Natural killer cell treated with Interleukin-12 subunit alpha and Interleukin-12 subunit beta and Interleukin-15 and Interleukin-18, amount 100 ng/mL, for 72 hours (primary cell): ENCODE measurements around the gene PIEZO2. TPM values are rescaled to one million over a fixed set of nuclear protein-coding genes. Genes with fewer than 3 reads are reported as not detected.
"Not testable (repeated sequence)": the region's sequence is repeated elsewhere in the genome, so short reads cannot be mapped to it uniquely, and the experiment has no call there.

Source experiments
- ATAC-seq, 2 donors: fragments of 150-1000 bp; cut with Tn5 transposase in 1 of 2; sonication (Bioruptor Pico), chemical (Tn5 transposase) in 1 of 2; 2 replicates each; pipeline ENCODE4 v1.10.0; 2021
- DNase-seq: peaks from one replicate; pipeline ENCODE4 v3.0.0; 2022; ENCODE audit warnings: low spot score
- H3K27ac Mint-ChIP-seq, 2 donors: 1 replicate in 1 of 2; 2 replicates in 1 of 2; pipeline ENCODE4 v1.8.0; 2022; ENCODE audit warnings: mixed read lengths in 2 of 2, mild to moderate bottlenecking in 1 of 2, moderate library complexity in 1 of 2
- H3K27me3 Mint-ChIP-seq, 2 donors: 1 replicate in 1 of 2; 2 replicates in 1 of 2; pipeline ENCODE4 v1.8.0; 2022; ENCODE audit warnings: mixed read lengths in 2 of 2
- H3K36me3 Mint-ChIP-seq: one replicate; pipeline ENCODE4 v1.8.0; 2022; ENCODE audit warnings: mixed read lengths
- H3K4me1 Mint-ChIP-seq, 2 donors: 1 replicate in 1 of 2; 2 replicates in 1 of 2; pipeline ENCODE4 v1.8.0; 2022; ENCODE audit warnings: low read depth in 2 of 2, mixed read lengths in 2 of 2, mild to moderate bottlenecking in 1 of 2
- H3K4me3 Mint-ChIP-seq: one replicate; pipeline ENCODE4 v1.8.0; 2022; ENCODE audit warnings: mixed read lengths
- H3K9me3 Mint-ChIP-seq: 2 replicates; pipeline ENCODE4 v1.8.0; 2022; ENCODE audit warnings: mixed read lengths
- total RNA-seq, 2 donors: library from RNA; stranded (reverse); gene quantifications; one replicate each; pipeline ENCODE4 v1.2.3, GENCODE V29; 2022

Gene PIEZO2
- total RNA-seq, 2 donors from 2014 or later: not detected

GRCh38 chr18:10914610-10915009 lies 234.8 kb downstream of the PIEZO2 start:
- H3K4me1 Mint-ChIP-seq, H3K9me3 Mint-ChIP-seq, DNase-seq, ATAC-seq, H3K36me3 Mint-ChIP-seq, H3K27me3 Mint-ChIP-seq, H3K27ac Mint-ChIP-seq, H3K4me3 Mint-ChIP-seq: not testable (repeated sequence)

GRCh38 chr18:10913919-10914318 lies 235.4 kb downstream of the PIEZO2 start:
- H3K9me3 Mint-ChIP-seq: no peaks in the 10 kb centered on the region
- no peaks in the 10 kb centered on the region for H3K36me3 Mint-ChIP-seq
- H3K4me3 Mint-ChIP-seq: no peak overlapping the region

GRCh38 chr18:10912790-10913545 lies 236.4 kb downstream of the PIEZO2 start:
- no peaks in the 10 kb centered on the region for H3K36me3 Mint-ChIP-seq
- DNase-seq (no peak), ATAC-seq (no peak)
- H3K27me3 Mint-ChIP-seq: no peaks in the 10 kb centered on the region
- H3K9me3 Mint-ChIP-seq: no peaks in the 10 kb centered on the region
- no peak overlapping the region for H3K27ac Mint-ChIP-seq
- H3K4me3 Mint-ChIP-seq: no peak overlapping the region
- H3K4me1 Mint-ChIP-seq: no peaks in the 10 kb centered on the region

More at GRCh38 chr18:10913919-10914318, 235.4 kb downstream of the PIEZO2 start:
- Mint-ChIP-seq H3K4me1 (no peaks in the 10 kb centered on the region), H3K27ac (no peak overlapping the region), H3K27me3 (no peaks in the 10 kb centered on the region)
- DNase-seq (no peak), ATAC-seq (no peak)

DNA sequence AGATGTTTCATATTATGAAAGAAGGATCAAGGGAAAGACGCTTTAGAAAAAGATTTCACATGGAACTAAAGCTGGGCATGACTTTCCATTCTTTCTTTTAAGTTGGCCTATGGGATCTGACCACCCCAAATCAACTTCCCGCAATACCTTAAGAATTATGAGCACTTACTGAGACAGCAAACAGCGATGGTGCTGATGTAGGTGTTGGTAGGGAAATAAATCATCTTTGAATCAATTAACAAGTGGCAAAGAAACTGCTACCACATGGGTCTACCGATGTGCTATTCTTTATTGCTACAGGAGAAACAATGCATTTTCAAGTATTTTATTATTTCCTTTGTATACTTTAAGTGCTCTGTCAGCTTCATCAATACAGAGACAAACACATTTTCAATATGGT lies 239.6 kb downstream of the PIEZO2 start:
- no peak for DNase-seq
- H3K9me3 Mint-ChIP-seq: no peaks in the 10 kb centered on the region
- no peak overlapping the region for H3K4me3 Mint-ChIP-seq
- no peak overlapping the region for H3K27ac Mint-ChIP-seq
- no peaks in the 10 kb centered on the region for H3K27me3 Mint-ChIP-seq
- no peaks in the 10 kb centered on the region for H3K36me3 Mint-ChIP-seq
- no peaks in the 10 kb centered on the region for H3K4me1 Mint-ChIP-seq
- no peak for ATAC-seq

DNA sequence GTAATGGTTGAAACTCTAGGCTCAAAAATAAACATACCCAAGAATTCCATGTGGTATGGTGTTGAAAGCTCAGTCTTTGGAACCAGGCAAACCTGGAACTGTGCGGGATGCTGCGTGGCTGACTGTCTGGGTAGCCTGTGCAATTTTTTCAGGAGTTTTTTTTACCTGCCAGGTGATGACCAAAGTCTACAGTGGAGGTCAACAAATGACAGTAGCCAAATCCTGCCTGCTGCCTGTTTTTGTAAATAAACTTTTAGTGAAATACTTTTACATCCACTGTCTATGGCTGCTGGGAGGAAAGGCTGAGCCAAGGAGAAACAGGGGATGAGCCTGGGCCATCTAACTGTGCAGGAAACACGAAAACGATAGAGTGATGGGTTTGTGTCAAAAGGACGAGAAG lies 240.6 kb downstream of the PIEZO2 start:
- Mint-ChIP-seq H3K27me3 (no peaks in the 10 kb centered on the region), H3K4me3 (no peak overlapping the region), H3K9me3 (no peaks in the 10 kb centered on the region), H3K27ac (no peak overlapping the region), H3K4me1 (no peaks in the 10 kb centered on the region), H3K36me3 (no peaks in the 10 kb centered on the region)
- DNase-seq: no peak
- ATAC-seq: no peak

DNA sequence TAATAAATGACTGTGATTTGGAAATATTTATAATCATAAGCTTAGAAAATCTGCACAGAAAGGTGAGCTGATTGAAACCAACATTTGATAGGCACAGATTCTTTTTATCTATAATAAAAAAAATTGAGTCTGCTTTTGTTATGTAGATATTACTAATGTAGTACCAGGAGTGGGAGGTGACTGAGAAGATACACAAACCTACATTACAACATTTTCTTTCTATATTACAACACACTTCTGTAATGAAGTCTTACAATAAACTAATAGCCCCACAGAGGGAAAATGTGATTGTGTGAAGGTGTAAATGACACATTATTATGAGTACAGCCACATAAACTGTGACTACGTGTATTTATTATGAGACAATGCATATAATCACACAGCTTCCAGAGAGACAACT lies 241.6 kb downstream of the PIEZO2 start:
- no peak for ATAC-seq
- Mint-ChIP-seq H3K9me3 (no peaks in the 10 kb centered on the region), H3K4me1 (no peaks in the 10 kb centered on the region), H3K4me3 (no peak overlapping the region), H3K27me3 (no peaks in the 10 kb centered on the region), H3K27ac (no peak overlapping the region), H3K36me3 (no peaks in the 10 kb centered on the region)
- DNase-seq: no peak

GRCh38 chr18:10901329-10901728 lies 248.0 kb downstream of the PIEZO2 start:
- no peaks in the 10 kb centered on the region for H3K9me3 Mint-ChIP-seq
- H3K27me3 Mint-ChIP-seq: peaks cover 0 to 2% of the 10 kb centered on the region in 2 donors
- DNase-seq (no peak), ATAC-seq (no peak)
- no peaks in the 10 kb centered on the region for H3K36me3 Mint-ChIP-seq
- H3K4me1 Mint-ChIP-seq: no peaks in the 10 kb centered on the region
- no peak overlapping the region for H3K4me3 Mint-ChIP-seq
- no peak overlapping the region for H3K27ac Mint-ChIP-seq

DNA sequence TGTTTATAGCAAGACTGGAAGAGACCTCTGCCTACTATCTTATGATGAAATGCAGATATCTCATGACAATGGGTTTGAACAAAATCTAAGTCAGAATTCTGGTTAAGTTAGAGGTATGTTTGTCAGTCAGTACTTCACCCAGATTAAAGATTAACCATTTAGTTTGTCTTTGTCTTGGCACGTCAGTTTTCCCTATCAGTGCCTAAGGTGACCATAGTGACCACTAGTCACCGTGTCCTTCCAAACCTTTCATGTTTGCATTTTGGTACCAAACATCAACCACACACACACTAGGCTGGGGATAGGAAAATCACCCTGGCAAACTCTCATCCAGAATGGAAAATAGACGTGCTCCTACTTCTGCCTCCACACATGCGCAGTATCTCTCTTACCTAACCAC lies 248.9 kb downstream of the PIEZO2 start:
- no peak for DNase-seq
- Mint-ChIP-seq H3K27ac (no peak overlapping the region), H3K4me1 (no peaks in the 10 kb centered on the region), H3K9me3 (no peaks in the 10 kb centered on the region), H3K4me3 (no peak overlapping the region), H3K36me3 (no peaks in the 10 kb centered on the region), H3K27me3 (peaks cover 0 to 2% of the 10 kb centered on the region in 2 donors)
- no peak for ATAC-seq

DNA sequence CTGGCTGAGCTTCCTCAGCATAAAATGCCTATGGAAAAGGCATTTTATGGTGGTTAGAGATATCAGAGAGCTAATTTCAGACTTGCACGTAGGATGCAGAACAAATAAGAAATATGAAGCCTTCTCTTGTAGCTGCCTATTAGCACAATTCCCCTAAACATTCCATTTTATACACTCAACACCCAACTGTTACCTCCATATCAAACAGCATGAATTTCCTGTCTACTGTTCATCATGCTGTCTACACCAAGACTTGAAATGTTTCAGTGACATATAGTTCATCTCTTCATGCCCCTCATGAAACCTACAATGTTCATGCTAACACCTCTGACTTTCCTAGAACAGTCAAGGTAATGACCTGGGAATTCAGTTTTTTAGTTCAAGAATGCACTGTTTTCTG lies 249.9 kb downstream of the PIEZO2 start:
- Mint-ChIP-seq H3K4me3 (no peak overlapping the region), H3K4me1 (no peaks in the 10 kb centered on the region), H3K9me3 (no peaks in the 10 kb centered on the region), H3K27me3 (peaks cover 0 to 2% of the 10 kb centered on the region in 2 donors), H3K27ac (no peak overlapping the region), H3K36me3 (no peaks in the 10 kb centered on the region)
- DNase-seq: no peak
- no peak for ATAC-seq

DNA sequence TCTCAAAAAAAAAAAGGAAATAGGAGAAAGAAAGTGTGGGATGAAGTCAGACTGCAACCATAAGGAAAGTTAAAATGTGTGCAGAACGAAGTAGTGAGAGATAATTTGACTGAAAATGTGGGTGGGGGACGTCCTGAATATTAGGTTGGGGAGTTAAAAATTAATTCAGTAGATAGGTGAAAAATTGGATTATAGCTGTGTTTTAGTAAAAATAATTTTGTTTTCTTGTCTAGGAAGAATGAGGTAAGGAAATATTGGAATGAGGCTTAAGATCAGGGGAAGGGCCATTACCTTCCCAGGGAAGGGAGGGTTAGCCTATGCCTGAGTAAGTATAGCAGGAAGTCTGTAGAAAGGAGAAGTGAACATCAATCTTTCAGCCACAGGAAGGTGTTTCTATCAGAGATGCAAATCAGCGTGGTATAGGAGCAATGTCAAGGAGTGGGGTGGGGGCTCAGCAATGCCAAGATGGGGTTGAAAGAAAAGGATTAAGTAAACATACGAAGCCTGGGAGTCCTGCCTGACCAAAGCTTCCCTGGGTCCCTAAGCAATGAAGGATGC lies 250.9 kb downstream of the PIEZO2 start:
- peaks cover 0 to 2% of the 10 kb centered on the region in 2 donors for H3K27me3 Mint-ChIP-seq
- H3K9me3 Mint-ChIP-seq: no peaks in the 10 kb centered on the region
- DNase-seq: no peak
- no peak for ATAC-seq
- no peak overlapping the region for H3K27ac Mint-ChIP-seq
- no peak overlapping the region for H3K4me3 Mint-ChIP-seq
- H3K36me3 Mint-ChIP-seq: no peaks in the 10 kb centered on the region
- no peaks in the 10 kb centered on the region for H3K4me1 Mint-ChIP-seq

GRCh38 chr18:10896851-10897250 lies 252.5 kb downstream of the PIEZO2 start:
- Mint-ChIP-seq H3K4me3 (no peak overlapping the region), H3K4me1 (no peaks in the 10 kb centered on the region), H3K27me3 (peaks cover 0 to 2% of the 10 kb centered on the region in 2 donors), H3K9me3 (no peaks in the 10 kb centered on the region), H3K36me3 (no peaks in the 10 kb centered on the region), H3K27ac (no peak overlapping the region)
- no peak for ATAC-seq
- no peak for DNase-seq

DNA sequence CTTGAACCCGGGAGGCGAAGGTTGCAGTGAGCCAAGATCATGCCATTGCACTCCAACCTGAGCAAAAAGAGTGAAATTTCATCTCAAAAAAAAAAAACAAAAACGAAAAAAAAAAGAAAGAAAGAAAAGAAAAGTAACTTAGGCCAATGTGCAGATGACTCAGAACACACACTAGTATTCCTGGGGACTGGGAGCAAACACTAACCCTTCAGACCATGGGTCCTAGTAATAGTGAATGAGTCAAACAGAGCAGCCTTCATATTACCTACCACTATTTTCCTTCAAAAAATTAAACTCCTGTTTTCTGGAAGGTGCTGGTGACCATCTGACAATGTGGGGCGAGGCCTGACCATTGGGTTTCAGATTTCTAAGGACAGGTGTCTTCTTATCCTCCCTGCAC lies 253.4 kb downstream of the PIEZO2 start:
- ATAC-seq (no peak), DNase-seq (no peak)
- Mint-ChIP-seq H3K4me1 (no peaks in the 10 kb centered on the region), H3K9me3 (no peaks in the 10 kb centered on the region), H3K4me3 (no peak overlapping the region), H3K27ac (no peak overlapping the region), H3K27me3 (peaks cover 0 to 2% of the 10 kb centered on the region in 2 donors), H3K36me3 (no peaks in the 10 kb centered on the region)

- DNase-seq (no peak), ATAC-seq (no peak)
- no peaks in the 10 kb centered on the region for H3K36me3 Mint-ChIP-seq
- no peaks in the 10 kb centered on the region for H3K9me3 Mint-ChIP-seq
- H3K4me3 Mint-ChIP-seq: no peak overlapping the region
- no peak overlapping the region for H3K27ac Mint-ChIP-seq
- no peaks in the 10 kb centered on the region for H3K4me1 Mint-ChIP-seq
- peaks cover 0 to 2% of the 10 kb centered on the region in 2 donors for H3K27me3 Mint-ChIP-seq
Measured at GRCh38 chr18:10894501-10894900, 254.9 kb downstream of the PIEZO2 start.

- H3K4me1 Mint-ChIP-seq: no peaks in the 10 kb centered on the region
- H3K4me3 Mint-ChIP-seq: no peak overlapping the region
- DNase-seq: no peak
- H3K27me3 Mint-ChIP-seq: peaks cover 0 to 2% of the 10 kb centered on the region in 2 donors
- no peaks in the 10 kb centered on the region for H3K36me3 Mint-ChIP-seq
- no peak overlapping the region for H3K27ac Mint-ChIP-seq
- ATAC-seq: no peak
- no peaks in the 10 kb centered on the region for H3K9me3 Mint-ChIP-seq
Measured at GRCh38 chr18:10893761-10894160, 255.6 kb downstream of the PIEZO2 start.

GRCh38 chr18:10893196-10893595 lies 256.2 kb downstream of the PIEZO2 start:
- H3K27ac Mint-ChIP-seq: no peak overlapping the region
- no peak for ATAC-seq
- peaks cover 0 to 2% of the 10 kb centered on the region in 2 donors for H3K27me3 Mint-ChIP-seq
- no peak overlapping the region for H3K4me3 Mint-ChIP-seq
- no peaks in the 10 kb centered on the region for H3K9me3 Mint-ChIP-seq
- H3K36me3 Mint-ChIP-seq: no peaks in the 10 kb centered on the region
- no peak for DNase-seq
- H3K4me1 Mint-ChIP-seq: no peaks in the 10 kb centered on the region
